Tibial nerve (tissue), 4 donors: ENCODE measurements around the gene PLD5. TPM values are rescaled to one million over a fixed set of nuclear protein-coding genes. Genes with fewer than 3 reads are reported as not detected.

Experiments used
- DNase-seq, 2 donors: peaks; one replicate each; pipeline ENCODE4 v3.0.0-alpha.2; 2019; ENCODE audit warnings: low spot score in 2 of 2
- H3K27ac ChIP-seq, 4 donors: fragments of 200-600 bp; sonication (generic) in 3 of 4; one replicate each; pipeline ENCODE4 v1.5.1; 2017 to 2019; ENCODE audit warnings: mild to moderate bottlenecking in 1 of 4
- H3K27me3 ChIP-seq, 2 donors: fragments of 200-600 bp; sonication (generic) in 1 of 2; one replicate each; pipeline versions ENCODE4 v1.5.1 to v1.6.0; 2017 to 2019
- H3K36me3 ChIP-seq, 3 donors: fragments of 200-600 bp; sonication (generic); one replicate each; pipeline ENCODE4 v1.5.1; 2018 to 2019
- H3K4me1 ChIP-seq, 4 donors: fragments of 200-600 bp; sonication (generic) in 3 of 4; one replicate each; pipeline ENCODE4 v1.5.1; 2017 to 2019
- H3K4me3 ChIP-seq, 4 donors: fragments of 200-600 bp; sonication (generic) in 3 of 4; one replicate each; pipeline ENCODE4 v1.5.1; 2017 to 2019; ENCODE audit warnings: mild to moderate bottlenecking in 1 of 4, moderate library complexity in 1 of 4
- H3K9me3 ChIP-seq, 4 donors: fragments of 200-600 bp; sonication (generic) in 3 of 4; one replicate each; pipeline ENCODE4 v1.5.1; 2017 to 2019
- EP300 ChIP-seq, 2 donors: sonication (generic); formaldehyde crosslinking; IDR thresholded peaks; one replicate each; pipeline ENCODE4 v1.6.1; 2017; ENCODE audit warnings: antibody characterized with exemption in 2 of 2, mild to moderate bottlenecking in 1 of 2
- POLR2A ChIP-seq, 2 donors: fragments of 450-650 bp; IDR thresholded peaks; one replicate each; pipeline ENCODE4 v1.6.1; 2017; ENCODE audit warnings: antibody characterized with exemption in 2 of 2, mild to moderate bottlenecking in 2 of 2, moderate library complexity in 2 of 2
- WGBS, 2 donors: methylation state at CpG; one replicate each; pipeline ENCODE4 v1.1.5; 2018; 5-methylcytosine and 5-hydroxymethylcytosine counted together
- total RNA-seq, 4 donors: library from RNA; depleted of rRNA; stranded (reverse); fragments of >200 nt; gene quantifications; one replicate each; pipeline ENCODE4 v1.1.0, GENCODE V29; 2016
- TF ChIP-seq, protein P1 (sequence below), 5 experiments: fragments of 200-600 bp in 3 of 5; fragments of 450-650 bp in 2 of 5; sonication (generic) in 3 of 5; IDR thresholded peaks; one replicate each; pipeline ENCODE4 v1.5.1; 2016 to 2019; ENCODE audit warnings: antibody characterized with exemption in 5 of 5, mild to moderate bottlenecking in 3 of 5, moderate library complexity in 2 of 5

The PLD5 gene
- under 1 TPM in 2 of 4 donors, not detected in 2; 0.21 to 0.59 TPM for total RNA-seq

DNA sequence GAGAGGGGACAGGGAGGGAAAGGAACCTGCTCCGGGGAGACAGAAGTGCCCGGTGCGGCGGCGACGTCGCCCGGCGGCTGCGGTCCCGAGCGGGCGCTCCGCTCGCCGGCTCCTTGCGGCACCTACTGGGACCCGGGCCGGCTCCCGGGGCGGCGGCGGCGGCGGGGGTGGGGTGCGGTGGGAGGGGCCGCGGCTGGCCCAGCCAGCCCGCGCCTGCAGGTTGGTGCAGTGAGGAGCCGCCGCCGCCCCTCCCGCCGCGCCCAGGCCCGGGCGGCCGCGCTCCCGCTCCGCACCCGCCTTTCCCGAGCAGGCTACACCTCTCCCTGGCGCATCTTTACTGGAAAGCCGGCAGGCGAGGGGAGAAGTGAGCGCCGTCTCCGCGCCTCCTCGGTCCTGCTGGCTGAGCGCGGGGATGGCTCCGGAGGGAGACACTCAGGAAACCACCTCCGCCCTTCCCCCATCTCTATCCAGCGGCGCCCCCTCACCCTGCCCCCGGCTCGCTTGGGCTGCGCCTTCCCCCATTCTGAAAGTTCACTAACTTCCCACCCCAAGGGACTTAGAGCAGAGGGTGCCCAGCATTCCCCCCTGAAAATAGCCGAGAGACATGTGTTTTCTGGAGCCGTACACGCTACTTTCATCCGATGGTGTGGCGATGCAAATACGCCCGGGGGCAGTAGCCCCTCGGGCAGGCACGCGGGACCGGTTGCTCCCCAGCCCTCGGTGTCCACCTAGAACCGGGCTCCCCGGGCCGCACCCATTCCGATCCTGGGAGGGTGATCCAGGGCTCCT lies at the start of gene PLD5:
TSS of gene PLD5 (minus strand) at position 127 of the 789 bp plus-strand sequence.
- H3K27me3 ChIP-seq: peaks cover 0 to 51% of the 10 kb centered on the region in 2 donors
- 1 to 2% methylated on average over 33 to 34 of the region's 77 CpGs for WGBS, 2 donors
- DNase-seq: no peak

GRCh38 chr1:242569867-242570266 lies 45.4 kb upstream of the PLD5 start:
- H3K36me3 ChIP-seq: no peaks in the 10 kb centered on the region

More for the DNA sequence above, at the start of gene PLD5:
- H3K9me3 ChIP-seq: no peaks in the 10 kb centered on the region
- H3K4me1 ChIP-seq: peaks cover 0 to 28% (median 5%) of the 10 kb centered on the region in 4 donors
- peak within 1 kb of the TSS; percentile 10 to 47 (median 18) for H3K4me3 ChIP-seq
- H3K36me3 ChIP-seq: no peaks in the 10 kb centered on the region
- TF ChIP-seq, protein P1, sequence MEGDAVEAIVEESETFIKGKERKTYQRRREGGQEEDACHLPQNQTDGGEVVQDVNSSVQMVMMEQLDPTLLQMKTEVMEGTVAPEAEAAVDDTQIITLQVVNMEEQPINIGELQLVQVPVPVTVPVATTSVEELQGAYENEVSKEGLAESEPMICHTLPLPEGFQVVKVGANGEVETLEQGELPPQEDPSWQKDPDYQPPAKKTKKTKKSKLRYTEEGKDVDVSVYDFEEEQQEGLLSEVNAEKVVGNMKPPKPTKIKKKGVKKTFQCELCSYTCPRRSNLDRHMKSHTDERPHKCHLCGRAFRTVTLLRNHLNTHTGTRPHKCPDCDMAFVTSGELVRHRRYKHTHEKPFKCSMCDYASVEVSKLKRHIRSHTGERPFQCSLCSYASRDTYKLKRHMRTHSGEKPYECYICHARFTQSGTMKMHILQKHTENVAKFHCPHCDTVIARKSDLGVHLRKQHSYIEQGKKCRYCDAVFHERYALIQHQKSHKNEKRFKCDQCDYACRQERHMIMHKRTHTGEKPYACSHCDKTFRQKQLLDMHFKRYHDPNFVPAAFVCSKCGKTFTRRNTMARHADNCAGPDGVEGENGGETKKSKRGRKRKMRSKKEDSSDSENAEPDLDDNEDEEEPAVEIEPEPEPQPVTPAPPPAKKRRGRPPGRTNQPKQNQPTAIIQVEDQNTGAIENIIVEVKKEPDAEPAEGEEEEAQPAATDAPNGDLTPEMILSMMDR (IDR thresholded peaks at IDR 0.05): no peak
- TF ChIP-seq POLR2A (IDR thresholded peaks at IDR 0.05) (no peak), EP300 (IDR thresholded peaks at IDR 0.05) (no peak)
- no peak within 1 kb of the TSS for H3K27ac ChIP-seq

DNA sequence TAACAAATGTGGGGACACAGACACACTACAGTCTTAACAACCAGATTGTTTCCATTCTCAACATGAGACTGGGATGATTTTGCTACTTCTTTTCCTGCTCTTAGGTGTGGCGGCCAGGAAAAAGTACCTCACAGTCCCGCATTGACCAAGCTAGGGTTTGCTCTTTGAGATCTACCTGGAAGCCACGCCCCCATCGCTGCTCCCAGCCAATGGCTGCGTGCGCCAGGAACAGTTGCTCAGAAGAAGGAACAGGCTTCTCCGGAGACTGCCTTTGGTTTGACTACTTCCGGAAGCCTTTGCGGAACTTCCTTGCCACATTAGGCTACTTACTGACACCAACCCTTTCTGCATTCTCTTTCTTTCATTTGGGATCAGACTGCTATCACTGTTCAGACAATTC lies 44.2 kb upstream of the PLD5 start:
- TF ChIP-seq EP300 (IDR thresholded peaks at IDR 0.05): no peak
- TF ChIP-seq POLR2A (IDR thresholded peaks at IDR 0.05): no peak
- TF ChIP-seq, protein P1 (IDR thresholded peaks at IDR 0.05): no peak
- no peaks in the 10 kb centered on the region for H3K4me1 ChIP-seq

More at GRCh38 chr1:242569867-242570266, 45.4 kb upstream of the PLD5 start:
- no peaks in the 10 kb centered on the region for H3K4me1 ChIP-seq
- H3K27me3 ChIP-seq: no peaks in the 10 kb centered on the region
- DNase-seq: no peak
- TF ChIP-seq POLR2A (IDR thresholded peaks at IDR 0.05): no peak
- no peak for TF ChIP-seq EP300 (IDR thresholded peaks at IDR 0.05)
- TF ChIP-seq, protein P1 (IDR thresholded peaks at IDR 0.05): no peak
- peaks cover 0 to 8% (median 0%) of the 10 kb centered on the region in 4 donors for H3K9me3 ChIP-seq
- H3K27ac ChIP-seq: no peak overlapping the region
- 67 to 80% methylated on average over 1 of the region's 1 CpG for WGBS, 2 donors
- no peak overlapping the region for H3K4me3 ChIP-seq

DNA sequence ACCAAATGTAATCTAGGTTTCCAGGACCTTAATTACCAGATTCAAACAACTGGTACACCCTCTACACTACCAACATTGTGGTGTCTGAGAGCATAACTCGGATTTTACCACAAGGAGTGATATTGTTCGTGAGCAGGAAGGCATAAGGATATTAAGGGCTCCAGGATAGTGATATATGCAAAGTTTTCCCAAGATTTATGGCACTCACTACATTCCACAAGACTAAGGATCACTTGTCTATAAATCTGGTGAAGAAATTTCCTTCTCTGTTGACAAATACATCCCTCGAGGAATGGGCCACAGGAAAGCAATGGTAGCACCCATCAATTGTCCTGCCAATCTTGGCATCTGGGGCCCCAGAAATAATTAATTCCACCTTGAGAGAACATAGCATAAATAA lies 43.1 kb upstream of the PLD5 start:
- TF ChIP-seq, protein P1 (IDR thresholded peaks at IDR 0.05): no peak
- TF ChIP-seq EP300 (IDR thresholded peaks at IDR 0.05) (no peak), POLR2A (IDR thresholded peaks at IDR 0.05) (no peak)
- H3K27ac ChIP-seq: no peak overlapping the region

More for the DNA sequence above, 44.2 kb upstream of the PLD5 start:
- Histone ChIP-seq H3K4me3 (no peak overlapping the region), H3K36me3 (no peaks in the 10 kb centered on the region), H3K9me3 (peaks cover 0 to 8% (median 0%) of the 10 kb centered on the region in 4 donors), H3K27ac (no peak overlapping the region), H3K27me3 (no peaks in the 10 kb centered on the region)
- no peak for DNase-seq
- WGBS, 2 donors: 87 to 89% methylated on average over 9 of the region's 9 CpGs

DNA sequence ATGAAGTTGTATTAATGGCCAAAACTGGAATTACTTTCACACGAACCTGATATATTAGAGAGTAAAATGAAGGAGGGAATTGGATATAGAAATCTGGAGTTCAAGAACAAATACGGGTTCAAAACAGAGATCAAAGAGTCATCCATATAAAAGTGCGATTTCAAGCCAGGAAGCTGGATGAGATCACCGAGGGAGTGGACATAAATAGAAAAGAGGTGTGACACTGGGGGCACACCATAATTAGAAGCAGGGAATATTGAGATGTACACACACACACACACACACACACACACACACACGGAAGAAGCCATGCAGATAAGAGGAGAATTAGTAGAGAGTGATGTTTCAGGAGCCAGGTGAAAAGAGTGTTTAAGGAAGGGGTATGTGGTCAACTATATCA lies 32.3 kb upstream of the PLD5 start:
- TF ChIP-seq POLR2A (IDR thresholded peaks at IDR 0.05): no peak
- TF ChIP-seq, protein P1 (IDR thresholded peaks at IDR 0.05): no peak
- TF ChIP-seq EP300 (IDR thresholded peaks at IDR 0.05): no peak
- Histone ChIP-seq H3K4me3 (no peak overlapping the region), H3K36me3 (no peaks in the 10 kb centered on the region), H3K27me3 (no peaks in the 10 kb centered on the region), H3K4me1 (no peaks in the 10 kb centered on the region), H3K27ac (no peak overlapping the region), H3K9me3 (peaks cover 0 to 5% (median 0%) of the 10 kb centered on the region in 4 donors)
- DNase-seq: no peak
- WGBS, 2 donors: 66 to 71% methylated on average over 5 of the region's 5 CpGs

More for the DNA sequence above, 43.1 kb upstream of the PLD5 start:
- DNase-seq: no peak
- Histone ChIP-seq H3K36me3 (no peaks in the 10 kb centered on the region), H3K4me3 (no peak overlapping the region), H3K9me3 (peaks cover 0 to 8% (median 0%) of the 10 kb centered on the region in 4 donors), H3K27me3 (no peaks in the 10 kb centered on the region), H3K4me1 (no peaks in the 10 kb centered on the region)
- 32 to 34% methylated on average over 3 of the region's 3 CpGs for WGBS, 2 donors
